ENCODE measurements around the gene RNF115.

DNA sequence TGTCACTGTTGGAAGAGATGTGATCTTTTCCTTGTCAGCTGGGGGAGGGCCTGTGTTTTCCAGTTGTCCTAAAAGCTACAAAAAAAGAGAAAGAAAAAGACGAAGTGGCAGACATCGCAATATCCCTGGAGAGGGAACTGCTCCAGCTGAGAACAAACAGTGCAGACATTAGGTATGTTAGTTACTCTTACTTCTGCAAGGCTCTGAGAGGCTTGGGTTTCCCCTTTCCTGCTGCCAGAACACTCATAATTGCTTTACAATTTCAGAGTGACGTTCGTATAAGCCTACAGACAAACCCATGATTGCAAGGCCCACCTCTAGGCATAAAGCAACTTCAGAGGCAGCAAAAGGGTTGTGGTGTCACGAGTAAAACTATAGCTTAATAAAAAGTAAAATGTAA lies 73.5 kb downstream of the RNF115 start:
- no peak for TF ChIP-seq BHLHE40 (IDR thresholded peaks at IDR 0.05; ENCODE audit: borderline replicate concordance)
- no peak for TF ChIP-seq SUZ12 (IDR thresholded peaks at IDR 0.05)
- TF ChIP-seq SP1 (IDR thresholded peaks at IDR 0.05) = no peak
- TF ChIP-seq FOXM1 (IDR thresholded peaks at IDR 0.05; ENCODE audit: borderline replicate concordance) = no peak
